Lung (tissue), 12 donors: ENCODE results near the gene PLK5. TPM values are rescaled to one million over a fixed set of nuclear protein-coding genes. Genes with fewer than 3 reads are reported as not detected.

Experiments used
- ATAC-seq: fragments of 200-7000 bp; cut with Tn5 transposase; one replicate; pipeline ENCODE4 v1.9.1; 2020; ENCODE audit warnings: moderate number of reproducible peaks; ENCODE audit not compliant: insufficient read depth, low FRiP score
- DNase-seq, 3 donors: peaks; one replicate each; pipeline ENCODE4 v3.0.0-alpha.2; 2013 to 2017
- H3K27ac ChIP-seq, 2 donors: one replicate each; pipeline ENCODE4 v1.5.1; 2013; ENCODE audit warnings: mild to moderate bottlenecking in 2 of 2, moderate library complexity in 2 of 2, control low read depth in 1 of 2, inconsistent platforms in 1 of 2, low read depth in 1 of 2, low read length in 1 of 2
- H3K27me3 ChIP-seq, 3 donors: one replicate each; pipeline ENCODE4 v1.5.1; 2013; ENCODE audit warnings: low read length in 2 of 3; ENCODE audit not compliant: control insufficient read depth in 3 of 3, insufficient read depth in 3 of 3
- H3K36me3 ChIP-seq, 4 donors: one replicate each; pipeline ENCODE4 v1.5.1; 2013; ENCODE audit warnings: low read length in 4 of 4, mild to moderate bottlenecking in 1 of 4, moderate library complexity in 1 of 4; ENCODE audit not compliant: control insufficient read depth in 4 of 4, insufficient read depth in 4 of 4
- H3K4me1 ChIP-seq, 5 donors: one replicate each; pipeline ENCODE4 v1.5.1; 2013; ENCODE audit warnings: low read length in 5 of 5, mild to moderate bottlenecking in 2 of 5, moderate library complexity in 1 of 5; ENCODE audit not compliant: control insufficient read depth in 5 of 5, insufficient read depth in 5 of 5
- H3K4me3 ChIP-seq: one replicate; pipeline ENCODE4 v1.5.1; 2013; ENCODE audit warnings: mild to moderate bottlenecking, control low read depth, moderate library complexity
- H3K9ac ChIP-seq, 2 donors: one replicate each; pipeline ENCODE4 v1.5.1; 2013; ENCODE audit warnings: low read length in 2 of 2, control low read depth in 1 of 2; ENCODE audit not compliant: insufficient read depth in 1 of 2
- H3K9me3 ChIP-seq, 4 donors: one replicate each; pipeline ENCODE4 v1.5.1; 2013; ENCODE audit warnings: low read length in 3 of 4, mild to moderate bottlenecking in 1 of 4, moderate library complexity in 1 of 4; ENCODE audit not compliant: control insufficient read depth in 4 of 4, insufficient read depth in 3 of 4
- WGBS, 2 donors: extraction: QIAGEN DNeasy Blood & Tissue Kit; methylation state at CpG; one replicate each; pipeline ENCODE4 v1.1.7; 2013; 5-methylcytosine and 5-hydroxymethylcytosine counted together
- polyA plus RNA-seq, 2 donors: library from polyadenylated mRNA; stranded (reverse); fragments of 200-250 nt; gene quantifications; one replicate each; pipeline ENCODE4 v1.2.1, GENCODE V29; 2013
- total RNA-seq, 2 donors: library from RNA; depleted of rRNA in 1 of 2; stranded (reverse); fragments of >200 nt in 1 of 2; gene quantifications; one replicate each; pipeline ENCODE4 v1.2.1, GENCODE V29; 2014 to 2021
- TF ChIP-seq, protein P1 (sequence below): IDR thresholded peaks from 2 replicates; pipeline ENCODE4 v1.5.1; 2012; ENCODE audit warnings: mild to moderate bottlenecking; ENCODE audit errors: control extremely low read depth, extremely low read depth
- donor health status: control.
- donor health status: control.
- donor health status: Bipolar disorder and iron deficiency.
- donor health status: healthy.
- donor health status: DM: yes; HTN: yes; CAD: no.

PLK5 gene
- total and polyA plus RNA-seq, 4 donors: 0.09 TPM; not detected in 3

DNA sequence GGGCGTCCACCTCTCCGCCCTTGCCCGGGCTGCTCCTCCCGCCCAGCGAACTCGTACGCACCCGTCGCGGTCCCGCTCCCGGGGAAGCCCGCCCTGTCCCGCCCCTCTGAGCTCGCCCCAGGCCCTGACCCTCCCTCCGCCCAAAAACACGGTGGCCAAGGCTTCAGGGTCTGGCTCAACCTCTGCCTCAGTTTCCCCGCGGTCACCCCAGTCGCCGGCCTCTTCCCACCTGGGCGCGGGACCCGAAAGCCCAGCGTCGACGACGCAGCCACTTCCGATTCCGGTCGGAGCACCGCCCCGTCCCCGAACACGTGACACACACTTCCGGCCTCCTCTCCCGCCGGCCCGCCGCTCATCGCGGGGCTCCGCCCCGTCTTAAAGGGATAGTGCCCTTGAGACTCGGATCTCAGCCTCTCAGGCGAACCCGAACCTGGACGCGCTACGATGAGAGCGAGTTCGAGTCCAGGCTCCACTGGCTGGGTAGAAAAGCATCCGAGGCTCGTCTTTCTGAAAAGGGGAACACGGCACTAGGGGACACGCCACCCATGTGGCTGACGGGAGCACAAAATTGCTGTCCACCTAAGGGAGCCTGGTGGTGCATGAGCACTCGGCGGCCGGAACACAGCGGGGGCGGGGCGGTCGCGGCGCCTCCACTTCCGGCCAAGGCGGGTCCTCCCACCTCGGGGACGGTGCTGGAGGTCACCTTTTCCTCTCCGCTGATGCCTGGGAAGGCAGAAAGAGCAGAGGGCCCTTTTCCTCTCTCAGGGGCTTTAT, 44.8 kb upstream of the PLK5 start, which contains the start of gene C19orf25:
C19orf25 (minus strand) TSS at position 282 of the 774 bp plus-strand sequence. CDS start 312 bp downstream, outside the sequence.
- Histone ChIP-seq H3K9ac (peak within 1 kb of the TSS in 1 of 2 donors; percentile 85), H3K27me3 (no peaks in the 10 kb centered on the region), H3K27ac (peak within 1 kb of the TSS; percentile 49 to 54), H3K9me3 (peaks cover 0 to 2% (median 0%) of the 10 kb centered on the region in 4 donors), H3K4me1 (peaks cover 0 to 12% (median 0%) of the 10 kb centered on the region in 5 donors), H3K36me3 (peaks cover 0 to 19% (median 5%) of the 10 kb centered on the region in 4 donors), H3K4me3 (peak within 1 kb of the TSS; percentile 82)
- 0 to 1% methylated on average over 70 to 71 of the region's 71 CpGs for WGBS, 2 donors
- DNase-seq (peak; percentile 92 to 95 (median 93)), ATAC-seq (peak; percentile 97)
- TF ChIP-seq, protein P1, sequence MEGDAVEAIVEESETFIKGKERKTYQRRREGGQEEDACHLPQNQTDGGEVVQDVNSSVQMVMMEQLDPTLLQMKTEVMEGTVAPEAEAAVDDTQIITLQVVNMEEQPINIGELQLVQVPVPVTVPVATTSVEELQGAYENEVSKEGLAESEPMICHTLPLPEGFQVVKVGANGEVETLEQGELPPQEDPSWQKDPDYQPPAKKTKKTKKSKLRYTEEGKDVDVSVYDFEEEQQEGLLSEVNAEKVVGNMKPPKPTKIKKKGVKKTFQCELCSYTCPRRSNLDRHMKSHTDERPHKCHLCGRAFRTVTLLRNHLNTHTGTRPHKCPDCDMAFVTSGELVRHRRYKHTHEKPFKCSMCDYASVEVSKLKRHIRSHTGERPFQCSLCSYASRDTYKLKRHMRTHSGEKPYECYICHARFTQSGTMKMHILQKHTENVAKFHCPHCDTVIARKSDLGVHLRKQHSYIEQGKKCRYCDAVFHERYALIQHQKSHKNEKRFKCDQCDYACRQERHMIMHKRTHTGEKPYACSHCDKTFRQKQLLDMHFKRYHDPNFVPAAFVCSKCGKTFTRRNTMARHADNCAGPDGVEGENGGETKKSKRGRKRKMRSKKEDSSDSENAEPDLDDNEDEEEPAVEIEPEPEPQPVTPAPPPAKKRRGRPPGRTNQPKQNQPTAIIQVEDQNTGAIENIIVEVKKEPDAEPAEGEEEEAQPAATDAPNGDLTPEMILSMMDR: no peak

DNA sequence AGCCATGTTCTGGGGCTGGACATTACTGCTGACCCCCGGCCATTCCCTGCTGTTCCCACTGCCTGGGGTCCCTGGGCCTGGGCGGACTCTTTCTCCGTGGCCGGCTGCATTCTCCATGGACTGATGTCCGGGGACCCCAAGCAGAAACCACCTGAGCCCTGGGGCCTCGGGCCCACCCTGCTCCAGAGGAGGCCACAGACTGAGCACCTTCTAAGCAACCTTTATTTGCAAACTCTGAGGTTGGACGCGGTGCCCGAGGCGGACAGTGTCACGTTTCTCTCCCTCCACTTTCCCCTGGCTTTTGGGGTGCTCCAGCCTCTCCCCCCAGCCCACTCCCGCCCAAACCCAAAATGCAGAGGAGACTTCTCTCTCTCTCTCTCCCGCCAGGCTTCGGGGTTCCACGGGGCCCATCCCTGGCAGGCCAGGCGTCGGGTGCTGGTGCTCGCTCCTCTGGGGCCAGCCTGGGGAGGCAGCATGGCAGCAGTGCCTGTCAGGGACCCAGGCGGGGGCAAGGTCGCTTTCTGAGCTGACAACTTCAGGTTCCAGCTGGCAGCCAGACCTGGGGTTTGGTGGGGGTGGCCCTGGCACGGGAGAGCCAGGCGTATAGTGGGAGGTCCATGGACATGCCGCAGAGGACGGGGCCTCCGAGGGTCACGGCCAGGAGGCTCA, 42.5 kb upstream of the PLK5 start:
- TF ChIP-seq, protein P1: no peak
- H3K9me3 ChIP-seq: no peaks in the 10 kb centered on the region
- H3K27ac ChIP-seq: no peak overlapping the region
- H3K36me3 ChIP-seq: peaks cover 0 to 3% (median 1%) of the 10 kb centered on the region in 4 donors
- WGBS, 2 donors: 87 to 93% methylated on average over 23 to 26 of the region's 26 CpGs
- no peak overlapping the region for H3K9ac ChIP-seq
- DNase-seq (no peak), ATAC-seq (no peak)
- H3K4me1 ChIP-seq: peaks cover 0 to 12% (median 0%) of the 10 kb centered on the region in 5 donors
- no peaks in the 10 kb centered on the region for H3K27me3 ChIP-seq
- no peak overlapping the region for H3K4me3 ChIP-seq

DNA sequence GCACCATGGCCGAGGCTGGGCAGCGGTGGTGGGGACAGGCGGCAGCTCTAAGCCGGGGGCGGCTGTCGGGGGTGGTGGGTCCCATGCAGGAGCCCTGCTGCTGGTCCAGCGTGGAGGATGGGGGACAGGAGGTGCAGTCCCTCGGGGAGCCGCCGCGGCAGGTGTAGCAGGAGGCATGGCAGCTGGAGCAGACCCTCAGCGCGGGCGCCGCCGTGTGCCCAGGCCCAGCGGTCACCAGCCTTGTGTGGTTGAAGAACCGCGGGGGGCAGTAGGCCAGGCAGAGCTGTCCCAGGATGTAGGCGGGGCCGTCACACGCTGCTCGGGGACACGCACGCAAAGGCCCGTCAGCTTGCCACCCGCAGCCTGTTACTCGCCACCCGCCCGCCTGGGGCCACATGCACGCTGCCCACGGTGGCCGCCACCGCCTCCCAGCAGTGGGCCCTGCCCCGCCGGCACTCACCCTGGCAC, 42.0 kb upstream of the PLK5 start:
- H3K4me3 ChIP-seq: no peak overlapping the region
- H3K36me3 ChIP-seq: no peaks in the 10 kb centered on the region
- H3K27me3 ChIP-seq: no peaks in the 10 kb centered on the region
- no peak for DNase-seq
- H3K4me1 ChIP-seq: peaks cover 0 to 12% (median 0%) of the 10 kb centered on the region in 5 donors
- no peak overlapping the region for H3K9ac ChIP-seq
- no peak overlapping the region for H3K27ac ChIP-seq
- no peaks in the 10 kb centered on the region for H3K9me3 ChIP-seq
- ATAC-seq: no peak
- TF ChIP-seq, protein P1: no peak
- WGBS, 2 donors: 88 to 92% methylated on average over 26 to 36 of the region's 36 CpGs
